Hepatocyte (in vitro differentiated cells): ENCODE results near the gene BDKRB1.
"Not testable (repeated sequence)": the region's sequence is repeated elsewhere in the genome, so short reads cannot be mapped to it uniquely, and the experiment has no call there.

Experiments
- CTCF ChIP-seq: fragments of 200-600 bp; sonication (generic); IDR thresholded peaks from 2 replicates; pipeline ENCODE4 v1.5.1; 2016; ENCODE audit warnings: antibody characterized with exemption, mild to moderate bottlenecking; ENCODE audit not compliant: poor library complexity
- EZH2 ChIP-seq: fragments of 200-600 bp; sonication (generic); IDR thresholded peaks from 2 replicates; pipeline ENCODE4 v1.6.1; 2016; ENCODE audit warnings: antibody characterized with exemption, mild to moderate bottlenecking, borderline replicate concordance
- EZH2phosphoT487 ChIP-seq: fragments of 200-600 bp; sonication (generic); IDR thresholded peaks from one replicate; pipeline ENCODE4 v1.6.1; 2018; ENCODE audit warnings: antibody characterized with exemption, mild to moderate bottlenecking, low read depth, moderate library complexity; ENCODE audit not compliant: unreplicated experiment, severe bottlenecking

GRCh38 chr14:96245074-96245473 is 10.9 kb upstream of the BDKRB1 start:
- not testable (repeated sequence) for TF ChIP-seq CTCF, EZH2, EZH2phosphoT487
